HK-2 (cell line): ENCODE data around the gene PLCB1.

ENCODE experiments used
- DNase-seq: peaks from one replicate; pipeline ENCODE4 v3.0.0-alpha.2; 2018; ENCODE audit not compliant: unreplicated experiment

PLCB1 gene

DNA sequence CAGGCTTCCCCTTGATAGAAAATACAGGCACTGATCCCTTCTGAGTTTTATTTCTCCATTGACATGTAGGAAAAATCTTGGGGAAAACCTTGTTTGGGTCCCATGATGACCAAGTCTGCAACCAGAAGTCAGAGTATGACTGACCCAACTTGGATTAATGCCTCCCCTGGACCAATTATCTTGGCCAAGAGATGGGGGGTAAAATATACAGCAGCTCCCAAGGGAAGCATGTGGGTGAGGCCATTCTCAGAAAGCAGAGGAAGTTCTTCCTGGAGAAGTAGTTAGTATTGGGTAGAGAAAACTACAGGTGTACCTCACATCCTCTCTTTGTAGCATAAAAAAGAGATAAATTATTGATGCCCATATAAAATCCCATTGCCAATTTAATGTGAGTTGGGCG lies 651.7 kb downstream of the PLCB1 start:
- DNase-seq, result no peak

DNA sequence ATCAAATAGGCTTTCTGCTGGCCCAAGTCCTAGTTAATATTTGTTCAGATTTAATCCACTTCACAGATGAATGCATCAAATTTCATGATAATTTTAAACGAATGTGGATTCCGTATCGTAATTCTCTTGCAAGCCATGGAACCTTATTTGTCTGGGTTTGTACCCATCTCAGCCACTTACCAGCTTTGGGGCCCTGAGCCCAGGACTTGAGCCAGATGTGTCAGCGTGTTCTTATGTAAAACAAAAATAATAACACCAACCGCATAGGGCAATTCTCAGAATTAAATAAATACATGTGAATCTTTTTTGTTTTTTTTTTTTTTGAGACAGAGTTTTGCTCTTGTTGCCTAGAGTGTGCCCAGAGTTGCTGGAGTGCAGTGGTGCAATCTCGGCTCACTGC lies 654.3 kb downstream of the PLCB1 start:
- no peak for DNase-seq

- no peak for DNase-seq
Measured at GRCh38 chr20:8787090-8787489, 655.0 kb downstream of the PLCB1 start.

- no peak for DNase-seq
Measured at GRCh38 chr20:8788275-8788674, 656.2 kb downstream of the PLCB1 start.

DNA sequence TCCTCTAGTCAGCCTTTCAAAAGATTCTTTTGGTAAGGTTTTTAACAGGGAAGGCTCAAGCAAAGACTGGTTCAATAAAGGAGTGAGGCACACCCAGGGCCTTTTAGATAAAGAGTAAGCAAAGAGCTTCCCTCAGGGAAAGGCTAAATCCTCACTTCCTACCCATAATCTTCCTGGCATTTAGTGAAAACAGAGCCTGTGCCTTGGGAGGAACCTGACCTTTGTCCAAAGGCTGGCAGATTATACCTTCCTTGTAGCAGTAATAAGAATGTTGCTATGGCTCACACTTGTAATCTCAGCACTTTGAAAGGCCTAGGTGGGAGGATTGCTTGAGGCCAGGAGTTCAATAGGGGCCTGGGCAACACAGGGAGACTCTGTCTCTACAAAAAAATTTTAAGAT lies 656.8 kb downstream of the PLCB1 start:
- no peak for DNase-seq

DNA sequence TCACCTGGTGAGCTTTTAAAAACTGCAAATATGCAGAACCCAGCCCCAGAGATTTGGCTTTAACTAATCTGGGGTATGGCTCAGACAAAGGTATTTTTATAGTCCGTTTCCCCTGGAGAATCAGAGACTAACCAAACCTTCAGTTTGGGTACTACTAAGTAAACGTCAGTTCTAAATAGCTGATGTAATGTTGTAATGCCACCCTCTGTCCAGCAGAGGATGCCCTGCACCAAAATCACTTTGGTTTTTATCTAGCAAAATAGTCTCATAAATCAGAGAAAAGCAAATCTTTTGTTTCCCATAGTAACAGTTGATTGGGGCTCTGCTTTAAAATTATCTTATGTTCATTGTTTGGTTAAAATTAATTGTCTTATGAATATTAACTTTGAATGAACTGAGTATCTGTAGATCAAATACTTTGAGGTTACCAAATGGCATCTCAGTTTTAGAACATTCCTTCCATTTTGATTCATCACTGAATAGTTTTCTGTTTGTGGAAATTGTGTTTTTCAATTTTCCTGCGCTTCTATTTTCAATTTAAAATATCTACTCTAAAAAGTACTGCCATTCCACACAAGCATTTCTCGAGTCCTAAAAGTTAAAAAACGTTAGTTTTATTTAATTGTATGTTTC lies 658.5 kb downstream of the PLCB1 start:
- DNase-seq, result peak; percentile 54

- DNase-seq, result no peak
Measured at GRCh38 chr20:8795404-8795803, 663.3 kb downstream of the PLCB1 start.

GRCh38 chr20:8796088-8796660 lies 664.1 kb downstream of the PLCB1 start:
- DNase-seq, result no peak

GRCh38 chr20:8798505-8798904 lies 666.4 kb downstream of the PLCB1 start:
- no peak for DNase-seq

DNA sequence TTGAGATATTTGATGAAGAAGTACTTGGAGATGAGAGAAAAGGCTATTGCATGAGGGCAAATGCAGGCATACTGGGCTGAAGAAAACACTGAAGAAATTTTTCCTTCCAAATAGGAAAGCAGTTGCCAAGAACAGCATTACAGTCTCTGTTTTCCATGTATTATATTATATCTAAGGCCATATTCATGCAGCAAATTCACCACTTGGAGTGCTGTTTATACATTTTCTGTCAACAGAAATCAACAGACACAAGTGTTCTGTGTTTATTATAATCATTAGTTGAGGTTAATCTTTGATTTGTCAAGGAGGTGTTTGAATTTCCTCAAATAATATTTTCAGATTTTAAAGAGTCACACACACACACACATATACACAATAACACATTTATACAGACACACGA lies 668.0 kb downstream of the PLCB1 start:
- no peak for DNase-seq

- no peak for DNase-seq
Measured at GRCh38 chr20:8801686-8802085, 669.6 kb downstream of the PLCB1 start.

DNA sequence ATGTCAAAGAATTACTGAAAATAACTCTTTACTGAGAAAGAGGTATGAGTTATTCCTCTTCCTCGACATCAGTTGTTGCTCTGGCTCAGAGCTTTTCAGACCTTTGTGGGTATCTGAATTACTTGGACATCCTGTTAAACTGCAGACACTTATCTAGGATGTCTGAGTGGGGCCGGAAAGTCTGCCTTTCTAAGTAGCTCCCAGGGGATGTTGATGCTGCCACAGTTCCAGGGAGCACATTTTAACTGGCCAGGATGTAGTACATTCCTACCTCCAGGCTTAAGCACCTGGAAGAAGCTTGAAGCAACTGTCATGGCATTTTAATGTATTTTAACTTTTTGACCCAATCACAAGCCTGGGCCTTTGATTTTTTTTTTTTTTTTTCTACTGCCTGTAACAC lies 671.0 kb downstream of the PLCB1 start:
- no peak for DNase-seq

DNA sequence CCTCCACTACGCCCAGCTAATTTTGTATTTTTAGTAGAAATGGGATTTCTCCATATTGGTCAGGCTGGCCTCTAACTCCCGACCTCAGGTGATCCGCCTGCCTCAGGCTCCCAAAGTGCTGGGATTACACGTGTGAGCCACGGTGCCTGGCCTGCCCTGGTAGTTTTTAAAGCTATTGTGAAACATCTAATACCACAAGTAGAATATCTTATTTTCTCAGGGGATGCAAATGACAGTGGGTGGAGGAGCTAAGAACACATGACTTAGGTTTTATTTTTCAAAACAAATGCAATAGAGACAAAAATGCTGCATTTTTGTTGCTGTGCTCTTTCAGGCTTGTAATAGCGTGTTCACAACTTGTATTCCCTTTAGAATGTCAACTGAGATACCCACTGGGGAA lies 671.9 kb downstream of the PLCB1 start:
- DNase-seq, result no peak

- DNase-seq, result no peak
Measured at GRCh38 chr20:8805737-8806442, 673.8 kb downstream of the PLCB1 start.

GRCh38 chr20:8807480-8808201 lies 675.6 kb downstream of the PLCB1 start:
- DNase-seq, result no peak

- DNase-seq, result no peak
Measured at GRCh38 chr20:8808202-8808535, 676.1 kb downstream of the PLCB1 start.

DNA sequence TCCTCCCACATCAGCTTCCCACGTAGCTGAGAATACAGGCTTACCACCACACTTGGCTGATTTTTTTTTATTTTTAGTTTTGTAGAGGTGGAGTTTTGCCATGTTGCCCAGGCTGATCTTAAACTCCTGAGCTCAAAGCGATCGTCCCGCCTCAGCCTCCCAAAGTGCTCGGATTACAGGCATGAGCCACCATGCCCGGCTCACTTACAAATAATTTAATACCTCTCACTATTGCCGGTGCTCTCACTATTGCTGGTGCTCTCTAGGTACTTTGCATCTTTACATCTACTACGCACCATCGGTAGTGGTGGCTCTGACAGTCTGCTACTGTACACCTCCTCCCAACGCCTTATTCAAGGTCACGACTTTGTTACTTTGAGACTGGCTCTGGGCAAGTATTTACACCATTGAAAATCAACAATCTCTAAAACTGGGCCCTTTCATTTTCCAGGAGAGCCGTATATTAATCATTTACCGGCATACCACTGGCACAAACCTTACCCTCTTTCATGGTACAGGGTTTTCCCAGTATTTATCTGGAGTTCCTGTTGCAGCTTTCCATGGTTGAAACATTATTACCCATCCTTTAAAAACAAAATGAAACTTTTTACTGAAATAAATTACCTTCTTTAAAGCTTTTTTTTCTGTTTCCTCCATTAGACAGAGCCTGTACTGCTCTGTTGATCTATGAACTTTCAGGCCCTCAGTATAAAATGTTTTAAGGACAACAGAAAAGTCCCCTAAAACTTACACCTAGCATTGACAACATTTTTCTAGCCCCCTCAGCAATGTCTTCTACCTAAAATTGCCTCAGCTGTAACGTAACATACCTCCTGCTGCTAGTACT lies 677.3 kb downstream of the PLCB1 start:
- no peak for DNase-seq

GRCh38 chr20:8811801-8812594 lies 679.9 kb downstream of the PLCB1 start:
- no peak for DNase-seq

GRCh38 chr20:8812817-8813216 lies 680.8 kb downstream of the PLCB1 start:
- DNase-seq, result no peak

DNA sequence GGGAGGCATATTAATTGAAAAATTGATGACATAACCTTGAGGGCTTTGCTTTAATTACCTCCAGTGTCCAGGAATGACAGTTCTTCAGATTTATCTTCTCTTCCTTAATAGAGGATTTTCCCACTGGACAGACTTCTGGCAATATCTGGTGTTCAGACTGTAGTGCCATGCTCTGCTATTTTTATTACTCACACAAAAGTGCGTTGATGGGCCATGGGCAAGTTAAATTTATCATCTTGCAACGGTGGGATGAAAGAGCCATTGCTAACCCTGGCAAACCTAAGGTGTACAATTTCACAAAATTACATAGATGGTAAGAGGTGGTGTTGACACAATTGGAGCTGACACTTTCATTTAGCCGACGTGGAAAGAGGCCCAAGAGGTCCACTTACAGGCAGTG lies 683.1 kb downstream of the PLCB1 start:
- no peak for DNase-seq

DNA sequence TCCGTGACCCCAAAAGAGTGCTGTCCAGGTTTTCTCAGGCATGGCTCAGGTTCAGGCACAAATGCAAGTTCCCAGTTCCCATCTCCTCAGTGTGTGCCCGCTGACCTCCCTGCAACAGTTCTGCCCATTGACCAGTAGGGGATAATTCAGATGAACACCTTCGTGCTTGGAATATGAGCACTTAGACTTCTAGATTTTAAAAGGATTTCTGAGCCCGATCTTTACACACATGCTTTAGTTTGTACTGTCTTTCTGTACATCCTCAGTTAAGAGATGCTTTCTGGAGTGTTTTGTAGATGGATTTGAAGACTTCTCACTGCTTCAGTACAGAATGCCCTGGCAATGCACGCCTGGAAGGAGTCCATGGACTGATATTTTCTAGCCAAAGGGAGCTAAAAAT lies 697.2 kb downstream of the PLCB1 start:
- no peak for DNase-seq
